ENCODE results near the gene PGC. TPM values are rescaled to one million over a fixed set of nuclear protein-coding genes. Genes with fewer than 3 reads are reported as not detected.

PGC gene
- total and polyA plus RNA-seq, 9 of the 15 experiments (the other 6 are each of a cell fraction or from before 2014, with no cell fraction given) = 0.17 to 0.40 TPM; not detected in 7

DNA sequence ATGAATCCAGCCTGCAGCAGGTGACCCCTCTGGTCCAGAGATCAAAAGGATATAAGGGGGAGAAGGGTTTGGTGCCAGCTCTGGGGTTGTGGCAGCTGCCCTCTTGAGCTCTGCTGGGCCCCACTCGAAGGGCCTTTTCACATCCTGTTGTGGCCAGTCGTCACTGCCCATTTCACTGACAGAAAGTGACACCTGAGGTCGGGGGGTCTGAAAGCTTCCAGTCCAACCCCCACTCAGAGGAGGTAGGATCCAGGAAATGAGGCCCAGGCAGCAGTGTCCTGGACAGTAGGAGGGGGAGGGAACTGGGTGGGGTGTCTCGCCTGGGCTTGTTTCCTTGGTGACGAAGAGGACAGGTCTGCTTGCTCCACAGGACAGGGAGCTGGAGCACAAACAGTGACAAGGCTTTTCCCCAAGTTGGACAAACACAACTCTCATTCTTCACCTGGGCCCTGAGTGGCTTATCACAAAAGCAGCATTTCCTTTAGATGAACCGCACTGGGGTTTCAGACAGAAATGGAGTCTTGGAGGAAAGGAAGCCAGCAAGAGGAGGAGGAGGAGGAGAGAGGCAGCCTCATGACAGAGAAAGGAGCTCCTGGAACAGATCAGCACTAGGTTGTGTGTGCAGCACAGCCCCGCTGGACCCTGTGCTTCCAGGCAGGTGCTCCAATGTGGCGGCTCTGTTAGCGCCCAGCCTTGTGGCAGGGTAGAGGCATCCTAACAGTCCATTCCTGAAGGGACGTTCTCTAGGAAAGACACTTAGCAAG, 21.5 kb upstream of the PGC start (continued):
- TF ChIP-seq, protein P1, sequence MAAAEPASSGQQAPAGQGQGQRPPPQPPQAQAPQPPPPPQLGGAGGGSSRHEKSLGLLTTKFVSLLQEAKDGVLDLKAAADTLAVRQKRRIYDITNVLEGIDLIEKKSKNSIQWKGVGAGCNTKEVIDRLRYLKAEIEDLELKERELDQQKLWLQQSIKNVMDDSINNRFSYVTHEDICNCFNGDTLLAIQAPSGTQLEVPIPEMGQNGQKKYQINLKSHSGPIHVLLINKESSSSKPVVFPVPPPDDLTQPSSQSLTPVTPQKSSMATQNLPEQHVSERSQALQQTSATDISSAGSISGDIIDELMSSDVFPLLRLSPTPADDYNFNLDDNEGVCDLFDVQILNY (CRISPR knock-in tag; IDR thresholded peaks at IDR 0.05) = no peak
- TF ChIP-seq MAZ (CRISPR knock-in tag; conservative IDR thresholded peaks at IDR 0.05 in 1 of 2, IDR thresholded peaks at IDR 0.05 in 1 of 2) (peak; percentile 41 to 72; a peak in 3 of 4 replicates), ZSCAN29 (IDR thresholded peaks at IDR 0.05) (no peak), MYNN (IDR thresholded peaks at IDR 0.05) (no peak), MYNN (CRISPR knock-in tag; IDR thresholded peaks at IDR 0.05) (no peak), FOS (IDR thresholded peaks at IDR 0.05; ENCODE audit: extremely low read depth, insufficient read length) (no peak), MEIS2 (IDR thresholded peaks at IDR 0.05; ENCODE audit: partially characterized antibody) (peak; percentile 4), PCBP1 (IDR thresholded peaks at IDR 0.05; ENCODE audit: low read depth, low read length, poor library complexity, severe bottlenecking) (no peak), DPF2 (IDR thresholded peaks at IDR 0.05) (peak; percentile 52; the same call in 1 of the 2 replicates), ZNF121 (CRISPR knock-in tag; conservative IDR thresholded peaks at IDR 0.05) (no peak), JUN (IDR thresholded peaks at IDR 0.05; ENCODE audit: borderline replicate concordance, low read depth, low read length) (0 out of 2 replicates have a peak, but pooled peaks have one; percentile 33), JUN (CRISPR knock-in tag; IDR thresholded peaks at IDR 0.05; ENCODE audit: borderline replicate concordance) (no peak), PHB2 (IDR thresholded peaks at IDR 0.05; ENCODE audit: low read depth) (no peak)
- TF ChIP-seq, protein P2, sequence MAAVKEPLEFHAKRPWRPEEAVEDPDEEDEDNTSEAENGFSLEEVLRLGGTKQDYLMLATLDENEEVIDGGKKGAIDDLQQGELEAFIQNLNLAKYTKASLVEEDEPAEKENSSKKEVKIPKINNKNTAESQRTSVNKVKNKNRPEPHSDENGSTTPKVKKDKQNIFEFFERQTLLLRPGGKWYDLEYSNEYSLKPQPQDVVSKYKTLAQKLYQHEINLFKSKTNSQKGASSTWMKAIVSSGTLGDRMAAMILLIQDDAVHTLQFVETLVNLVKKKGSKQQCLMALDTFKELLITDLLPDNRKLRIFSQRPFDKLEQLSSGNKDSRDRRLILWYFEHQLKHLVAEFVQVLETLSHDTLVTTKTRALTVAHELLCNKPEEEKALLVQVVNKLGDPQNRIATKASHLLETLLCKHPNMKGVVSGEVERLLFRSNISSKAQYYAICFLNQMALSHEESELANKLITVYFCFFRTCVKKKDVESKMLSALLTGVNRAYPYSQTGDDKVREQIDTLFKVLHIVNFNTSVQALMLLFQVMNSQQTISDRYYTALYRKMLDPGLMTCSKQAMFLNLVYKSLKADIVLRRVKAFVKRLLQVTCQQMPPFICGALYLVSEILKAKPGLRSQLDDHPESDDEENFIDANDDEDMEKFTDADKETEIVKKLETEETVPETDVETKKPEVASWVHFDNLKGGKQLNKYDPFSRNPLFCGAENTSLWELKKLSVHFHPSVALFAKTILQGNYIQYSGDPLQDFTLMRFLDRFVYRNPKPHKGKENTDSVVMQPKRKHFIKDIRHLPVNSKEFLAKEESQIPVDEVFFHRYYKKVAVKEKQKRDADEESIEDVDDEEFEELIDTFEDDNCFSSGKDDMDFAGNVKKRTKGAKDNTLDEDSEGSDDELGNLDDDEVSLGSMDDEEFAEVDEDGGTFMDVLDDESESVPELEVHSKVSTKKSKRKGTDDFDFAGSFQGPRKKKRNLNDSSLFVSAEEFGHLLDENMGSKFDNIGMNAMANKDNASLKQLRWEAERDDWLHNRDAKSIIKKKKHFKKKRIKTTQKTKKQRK (IDR thresholded peaks at IDR 0.05; ENCODE audit: borderline replicate concordance, low read depth, low read length) = no peak
- TF ChIP-seq, protein P3, sequence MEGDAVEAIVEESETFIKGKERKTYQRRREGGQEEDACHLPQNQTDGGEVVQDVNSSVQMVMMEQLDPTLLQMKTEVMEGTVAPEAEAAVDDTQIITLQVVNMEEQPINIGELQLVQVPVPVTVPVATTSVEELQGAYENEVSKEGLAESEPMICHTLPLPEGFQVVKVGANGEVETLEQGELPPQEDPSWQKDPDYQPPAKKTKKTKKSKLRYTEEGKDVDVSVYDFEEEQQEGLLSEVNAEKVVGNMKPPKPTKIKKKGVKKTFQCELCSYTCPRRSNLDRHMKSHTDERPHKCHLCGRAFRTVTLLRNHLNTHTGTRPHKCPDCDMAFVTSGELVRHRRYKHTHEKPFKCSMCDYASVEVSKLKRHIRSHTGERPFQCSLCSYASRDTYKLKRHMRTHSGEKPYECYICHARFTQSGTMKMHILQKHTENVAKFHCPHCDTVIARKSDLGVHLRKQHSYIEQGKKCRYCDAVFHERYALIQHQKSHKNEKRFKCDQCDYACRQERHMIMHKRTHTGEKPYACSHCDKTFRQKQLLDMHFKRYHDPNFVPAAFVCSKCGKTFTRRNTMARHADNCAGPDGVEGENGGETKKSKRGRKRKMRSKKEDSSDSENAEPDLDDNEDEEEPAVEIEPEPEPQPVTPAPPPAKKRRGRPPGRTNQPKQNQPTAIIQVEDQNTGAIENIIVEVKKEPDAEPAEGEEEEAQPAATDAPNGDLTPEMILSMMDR (IDR thresholded peaks at IDR 0.05 in 2 of 3, conservative IDR thresholded peaks at IDR 0.05 in 1 of 3; ENCODE audit: insufficient read depth in 2 of 3, low read depth in 1 of 3, low read length in 3 of 3) = no peak
- TF ChIP-seq, protein P4, sequence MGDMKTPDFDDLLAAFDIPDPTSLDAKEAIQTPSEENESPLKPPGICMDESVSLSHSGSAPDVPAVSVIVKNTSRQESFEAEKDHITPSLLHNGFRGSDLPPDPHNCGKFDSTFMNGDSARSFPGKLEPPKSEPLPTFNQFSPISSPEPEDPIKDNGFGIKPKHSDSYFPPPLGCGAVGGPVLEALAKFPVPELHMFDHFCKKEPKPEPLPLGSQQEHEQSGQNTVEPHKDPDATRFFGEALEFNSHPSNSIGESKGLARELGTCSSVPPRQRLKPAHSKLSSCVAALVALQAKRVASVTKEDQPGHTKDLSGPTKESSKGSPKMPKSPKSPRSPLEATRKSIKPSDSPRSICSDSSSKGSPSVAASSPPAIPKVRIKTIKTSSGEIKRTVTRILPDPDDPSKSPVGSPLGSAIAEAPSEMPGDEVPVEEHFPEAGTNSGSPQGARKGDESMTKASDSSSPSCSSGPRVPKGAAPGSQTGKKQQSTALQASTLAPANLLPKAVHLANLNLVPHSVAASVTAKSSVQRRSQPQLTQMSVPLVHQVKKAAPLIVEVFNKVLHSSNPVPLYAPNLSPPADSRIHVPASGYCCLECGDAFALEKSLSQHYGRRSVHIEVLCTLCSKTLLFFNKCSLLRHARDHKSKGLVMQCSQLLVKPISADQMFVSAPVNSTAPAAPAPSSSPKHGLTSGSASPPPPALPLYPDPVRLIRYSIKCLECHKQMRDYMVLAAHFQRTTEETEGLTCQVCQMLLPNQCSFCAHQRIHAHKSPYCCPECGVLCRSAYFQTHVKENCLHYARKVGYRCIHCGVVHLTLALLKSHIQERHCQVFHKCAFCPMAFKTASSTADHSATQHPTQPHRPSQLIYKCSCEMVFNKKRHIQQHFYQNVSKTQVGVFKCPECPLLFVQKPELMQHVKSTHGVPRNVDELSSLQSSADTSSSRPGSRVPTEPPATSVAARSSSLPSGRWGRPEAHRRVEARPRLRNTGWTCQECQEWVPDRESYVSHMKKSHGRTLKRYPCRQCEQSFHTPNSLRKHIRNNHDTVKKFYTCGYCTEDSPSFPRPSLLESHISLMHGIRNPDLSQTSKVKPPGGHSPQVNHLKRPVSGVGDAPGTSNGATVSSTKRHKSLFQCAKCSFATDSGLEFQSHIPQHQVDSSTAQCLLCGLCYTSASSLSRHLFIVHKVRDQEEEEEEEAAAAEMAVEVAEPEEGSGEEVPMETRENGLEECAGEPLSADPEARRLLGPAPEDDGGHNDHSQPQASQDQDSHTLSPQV (IDR thresholded peaks at IDR 0.05) = no peak
